ES-I3 (cell line): ENCODE measurements around the gene CCR7.
"Not testable (repeated sequence)": the region's sequence is repeated elsewhere in the genome, so short reads cannot be mapped to it uniquely, and the experiment has no call there.

Source experiments
- H3K36me3 ChIP-seq: 2 replicates; pipeline ENCODE4 v1.6.1; 2013; ENCODE audit warnings: mild to moderate bottlenecking, low read length, control low read depth, moderate library complexity; ENCODE audit not compliant: insufficient read depth
- H3K4me1 ChIP-seq: 2 replicates; pipeline ENCODE4 v1.6.1; 2013; ENCODE audit warnings: mild to moderate bottlenecking, control low read depth, low read length; ENCODE audit not compliant: insufficient read depth
- H3K9ac ChIP-seq: 2 replicates; pipeline ENCODE4 v1.6.1; 2013; ENCODE audit warnings: low read depth, mild to moderate bottlenecking, low read length, moderate library complexity
- H3K9me3 ChIP-seq: 2 replicates; pipeline ENCODE4 v1.6.1; 2013; ENCODE audit warnings: mild to moderate bottlenecking, low read length, moderate library complexity; ENCODE audit not compliant: control insufficient read depth, insufficient read depth

Gene CCR7

DNA sequence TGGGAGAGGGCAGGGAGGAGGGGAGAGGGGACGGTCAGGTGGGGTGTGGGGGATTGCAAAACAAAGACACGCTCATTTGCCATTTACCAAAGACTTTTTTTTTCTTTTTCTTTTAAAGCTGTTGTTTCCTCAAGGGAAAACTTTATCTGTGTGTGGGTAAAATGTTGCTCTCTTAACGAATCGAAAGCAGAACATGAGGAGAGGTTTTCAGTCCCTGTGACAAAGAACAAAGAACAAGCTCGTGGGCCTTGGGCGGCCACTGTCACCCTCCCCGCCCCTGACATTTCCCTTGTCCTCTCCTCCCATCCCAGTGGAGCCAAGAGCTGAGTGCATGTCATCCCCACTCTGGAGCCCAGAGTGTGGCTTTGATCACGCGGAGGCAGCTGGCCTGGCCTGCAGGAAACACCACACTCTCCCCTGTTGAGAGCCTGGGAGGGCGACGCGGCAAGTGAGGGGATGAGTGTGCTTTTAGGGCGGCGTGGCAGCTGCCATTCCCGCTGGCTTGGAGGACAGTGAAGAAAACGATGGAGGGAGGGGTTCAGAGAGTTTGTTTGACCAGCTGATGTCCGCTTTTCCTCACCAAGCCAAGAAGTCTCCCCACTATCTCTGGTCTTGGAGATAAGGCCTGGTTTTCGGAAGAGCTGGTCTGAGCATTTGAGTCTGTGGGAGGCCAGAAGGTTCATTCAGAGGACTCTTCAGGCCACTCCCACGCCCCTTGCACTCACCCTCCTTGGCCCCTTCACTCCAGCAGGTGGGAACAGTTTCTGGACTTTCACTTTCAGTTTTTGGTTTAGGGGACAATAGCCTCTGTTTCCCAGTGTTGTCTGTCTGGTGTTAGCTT is 11.4 kb downstream of the CCR7 start:
- peaks cover 19% of the 10 kb centered on the region for H3K4me1 ChIP-seq
- no peaks in the 10 kb centered on the region for H3K9me3 ChIP-seq
- no peak overlapping the region for H3K9ac ChIP-seq
- H3K36me3 ChIP-seq, result no peaks in the 10 kb centered on the region

DNA sequence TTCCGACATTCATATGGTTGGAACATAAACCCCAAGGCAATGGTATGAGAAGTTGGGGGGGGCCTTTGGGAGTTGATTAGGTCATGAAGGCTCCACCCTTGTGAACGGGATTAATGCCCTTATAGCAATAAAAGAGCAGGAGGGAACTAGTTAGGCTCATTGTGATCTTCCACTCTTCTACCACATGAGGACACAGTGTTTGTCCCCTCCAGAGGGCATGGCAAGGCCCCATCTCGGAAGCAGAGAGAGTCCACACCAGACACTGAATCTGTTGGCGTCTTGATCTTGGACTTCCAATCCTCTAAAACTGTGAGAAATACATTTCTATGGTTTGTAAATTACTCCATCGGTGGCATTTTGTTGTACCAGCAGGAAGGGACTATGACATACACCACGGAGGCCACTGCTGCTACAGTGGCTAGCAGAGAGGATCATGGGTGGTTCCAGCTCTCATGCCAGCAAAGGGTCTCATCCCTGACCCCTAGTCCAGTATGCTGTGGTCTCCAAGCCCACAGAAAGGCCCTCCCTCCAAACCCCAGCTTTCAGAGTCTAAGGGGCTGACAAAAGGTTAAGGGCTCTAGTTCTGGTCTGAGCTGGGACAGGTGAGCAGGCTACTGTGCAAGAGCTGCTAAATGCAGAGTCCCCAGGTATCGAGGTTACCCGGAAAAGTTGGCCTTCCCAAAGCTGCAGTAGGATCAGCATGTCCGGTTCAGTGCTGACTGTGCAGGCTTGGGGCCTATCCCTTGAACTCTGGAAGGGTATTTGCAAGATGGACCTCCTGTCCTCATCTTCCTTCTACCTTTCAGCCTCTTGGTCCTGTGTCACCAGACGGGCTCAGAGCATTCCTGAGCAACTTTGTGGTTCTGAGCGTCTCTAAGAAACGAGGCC is 12.2 kb downstream of the CCR7 start:
- Histone ChIP-seq H3K9ac (no peak overlapping the region), H3K4me1 (peaks cover 24% of the 10 kb centered on the region), H3K36me3 (no peaks in the 10 kb centered on the region)

DNA sequence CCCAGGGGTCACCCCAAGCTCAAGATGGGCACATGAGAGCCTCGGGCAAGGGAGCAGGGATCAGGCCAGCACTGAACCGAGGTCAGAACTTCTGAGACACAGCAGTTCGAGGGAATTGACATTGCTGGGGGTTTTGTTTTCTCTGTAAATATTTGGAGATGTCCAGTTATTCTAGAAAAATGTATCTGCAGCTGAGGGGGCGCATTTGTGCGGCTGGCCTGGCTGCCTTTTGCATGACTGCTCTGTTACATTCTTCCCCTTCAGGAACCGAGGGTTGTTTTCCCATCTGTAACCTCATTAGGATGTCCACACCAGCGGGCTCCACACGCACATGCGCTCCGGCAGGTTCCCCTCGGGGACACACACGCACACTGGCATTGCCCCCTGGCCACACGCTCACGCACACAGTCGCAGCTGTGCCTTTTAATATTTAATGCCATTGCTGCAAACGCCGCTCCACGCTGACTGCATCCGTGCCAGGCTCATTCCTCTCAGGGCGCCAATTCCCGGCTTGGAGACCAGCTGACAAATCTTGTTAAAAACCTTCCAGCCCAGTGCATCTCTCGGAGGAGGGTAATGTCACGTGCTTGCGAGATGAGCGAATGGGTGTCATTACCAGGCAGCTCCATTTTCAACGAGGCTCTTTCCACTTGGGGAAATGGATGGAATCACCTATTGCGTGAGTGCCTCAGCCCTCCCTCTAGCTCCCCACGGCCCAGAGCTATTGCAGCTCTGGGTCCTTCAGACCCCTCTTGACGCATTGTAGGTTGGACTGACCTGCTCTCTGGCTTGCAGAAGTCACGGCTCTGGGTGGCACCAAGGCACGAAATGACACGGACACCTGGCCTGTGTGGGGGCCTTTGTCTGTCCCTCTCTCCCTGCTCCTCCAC is 13.1 kb downstream of the CCR7 start:
- H3K36me3 ChIP-seq, result no peaks in the 10 kb centered on the region
- H3K9ac ChIP-seq, result no peak overlapping the region
- no peaks in the 10 kb centered on the region for H3K9me3 ChIP-seq
- H3K4me1 ChIP-seq, result peaks cover 24% of the 10 kb centered on the region

More for the DNA sequence above, 12.2 kb downstream of the CCR7 start:
- H3K9me3 ChIP-seq, result no peaks in the 10 kb centered on the region

DNA sequence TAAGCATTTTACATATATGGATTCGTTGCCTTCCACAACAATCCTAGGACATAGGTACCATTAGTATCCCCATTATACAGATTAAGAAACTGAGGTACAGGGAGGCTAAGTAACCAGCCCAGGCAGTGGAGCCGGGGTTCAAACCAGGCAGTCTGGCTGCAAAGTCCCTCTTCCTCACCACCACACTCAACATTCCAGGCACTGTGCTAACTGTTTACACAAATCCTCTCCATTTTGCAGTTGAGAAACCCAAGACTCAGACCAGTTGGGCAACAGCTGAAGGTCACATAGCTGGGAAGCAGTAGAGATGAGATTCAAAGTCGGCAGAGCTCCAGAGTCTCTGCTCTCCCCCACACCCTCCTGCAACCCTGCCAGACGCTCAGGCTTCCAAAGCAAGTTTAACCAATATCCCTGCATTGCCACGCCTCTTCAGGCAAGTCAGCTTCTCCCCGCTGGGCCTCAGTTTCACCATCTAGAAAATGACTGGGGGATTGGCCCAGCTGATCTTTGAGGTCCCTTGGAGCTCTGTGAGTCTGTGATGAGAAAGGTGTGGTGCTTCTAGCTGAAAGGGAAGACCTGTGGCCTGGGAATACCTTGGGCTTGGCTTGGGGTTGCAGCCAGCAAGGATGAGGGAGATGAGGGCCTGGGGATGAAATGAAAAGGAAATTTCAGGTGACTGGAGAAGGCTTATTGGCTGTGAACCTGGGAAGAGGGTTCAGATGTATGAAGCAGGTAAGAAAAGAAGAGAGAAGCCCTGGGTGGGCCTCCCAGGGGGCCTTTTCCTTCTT is 14.0 kb downstream of the CCR7 start:
- no peaks in the 10 kb centered on the region for H3K36me3 ChIP-seq
- no peak overlapping the region for H3K9ac ChIP-seq
- H3K9me3 ChIP-seq, result no peaks in the 10 kb centered on the region
- peaks cover 21% of the 10 kb centered on the region for H3K4me1 ChIP-seq

DNA sequence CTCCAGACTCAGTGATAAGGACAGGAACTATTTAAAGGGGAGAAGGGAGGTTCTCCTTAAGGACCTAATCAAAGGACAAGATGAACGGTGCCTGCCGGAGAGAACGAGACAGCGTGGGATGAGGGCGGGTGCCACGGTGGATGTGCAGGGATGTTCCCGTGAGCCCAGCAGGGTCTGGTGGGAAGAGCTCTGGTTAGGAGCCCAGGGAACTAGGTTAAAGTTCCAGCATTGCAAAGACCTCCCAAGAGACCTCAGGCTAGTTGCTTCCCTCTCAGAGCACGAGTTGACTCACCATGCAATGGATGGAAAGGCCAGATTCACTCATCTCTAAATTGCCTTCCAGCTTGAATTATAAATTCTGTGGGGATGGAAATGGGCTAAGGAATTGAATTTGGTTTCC is 14.7 kb downstream of the CCR7 start:
- Histone ChIP-seq H3K36me3 (no peaks in the 10 kb centered on the region), H3K9me3 (no peaks in the 10 kb centered on the region), H3K4me1 (peaks cover 23% of the 10 kb centered on the region), H3K9ac (no peak overlapping the region)

DNA sequence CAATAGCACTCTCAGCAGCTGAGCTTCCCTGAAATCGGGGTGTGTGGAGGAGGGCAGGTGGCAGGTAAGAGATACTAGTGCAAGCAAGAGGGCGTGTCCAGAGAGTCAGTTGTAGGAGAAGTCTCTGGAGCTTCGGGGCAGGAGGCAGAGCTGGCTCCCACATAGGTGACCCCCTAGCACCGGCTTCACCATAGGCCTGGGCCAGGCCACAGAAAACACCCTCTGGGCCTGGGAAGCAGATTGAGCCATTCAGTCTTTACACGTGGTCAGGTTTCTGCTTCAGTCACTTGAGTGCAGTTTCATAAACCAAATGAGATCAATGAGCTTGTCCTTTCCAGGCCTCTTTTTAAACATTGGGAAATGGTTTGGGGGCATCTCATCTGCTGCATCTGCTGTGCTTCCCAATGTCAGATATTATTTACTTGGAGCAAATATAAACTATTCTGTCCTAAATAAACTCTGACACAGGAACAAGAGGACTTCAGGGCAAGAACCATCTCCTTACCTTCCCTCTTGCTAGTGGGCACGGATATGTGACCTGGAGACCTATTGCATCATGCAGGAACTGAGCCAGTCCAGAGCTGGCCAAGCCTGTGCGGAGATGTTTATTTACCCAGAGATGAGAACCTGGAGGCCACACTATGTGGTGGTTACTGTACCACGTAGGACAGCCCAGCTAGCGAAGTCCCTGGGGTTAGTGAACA is 16.1 kb downstream of the CCR7 start:
- peaks cover 25% of the 10 kb centered on the region for H3K4me1 ChIP-seq
- no peaks in the 10 kb centered on the region for H3K9me3 ChIP-seq
- no peaks in the 10 kb centered on the region for H3K36me3 ChIP-seq
- H3K9ac ChIP-seq, result no peak overlapping the region

DNA sequence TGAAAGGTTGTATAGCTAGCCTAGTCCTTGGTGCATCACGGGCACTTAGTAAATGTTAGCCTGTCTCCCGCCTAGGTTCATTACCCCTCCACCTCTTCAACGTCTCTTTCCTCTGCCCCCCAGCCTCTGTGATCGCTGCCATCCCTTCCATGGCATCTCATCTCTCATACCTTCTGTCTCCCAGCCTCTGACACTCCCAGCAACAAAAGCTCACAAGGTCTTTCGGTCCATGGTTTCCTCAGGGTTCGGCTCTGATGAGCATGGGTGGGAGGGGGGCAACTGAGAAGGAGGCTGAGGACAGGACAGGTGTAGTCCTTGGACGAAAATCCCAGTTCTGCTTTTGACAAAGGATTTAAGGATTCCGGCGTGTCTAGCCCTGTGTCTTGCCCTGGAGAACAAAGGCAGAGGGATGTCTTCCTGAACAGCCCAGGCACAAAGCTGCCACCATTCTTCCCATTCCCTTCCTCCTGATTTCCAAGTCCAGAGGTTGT is 16.7 kb downstream of the CCR7 start:
- H3K9ac ChIP-seq, result no peak overlapping the region

DNA sequence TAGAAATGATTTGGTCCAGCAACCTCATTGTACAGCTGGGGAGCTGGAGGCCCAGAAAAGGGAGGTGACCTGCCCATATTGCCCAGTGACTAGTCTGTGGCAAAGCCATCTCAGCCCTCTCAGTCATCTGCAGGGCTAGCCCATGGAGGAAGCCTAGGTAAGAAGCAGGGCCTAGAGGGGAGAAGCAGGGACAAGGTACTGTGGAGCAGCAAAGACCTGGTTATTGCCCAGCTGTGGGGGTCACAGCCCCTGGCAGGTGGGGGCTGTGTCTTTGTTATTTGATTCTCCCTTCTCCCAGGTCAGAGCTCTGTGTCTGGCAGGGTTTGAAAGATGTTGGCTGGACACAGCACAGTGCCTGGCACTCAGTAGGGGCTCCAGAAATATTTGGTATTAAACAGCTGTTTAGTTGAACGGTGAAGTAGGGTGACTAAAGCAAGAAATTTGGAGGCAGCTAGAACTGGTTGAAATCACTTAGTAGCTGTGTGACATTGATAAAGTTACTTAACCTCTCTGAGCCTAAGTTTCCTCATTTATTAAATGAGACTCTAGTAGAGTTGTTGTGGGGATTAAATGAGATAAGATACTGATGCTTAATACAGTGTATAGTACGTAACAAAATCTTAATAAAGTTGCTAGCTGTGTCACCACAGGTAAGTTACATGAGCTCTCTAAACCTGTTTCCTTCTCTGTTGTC is 17.3 kb downstream of the CCR7 start:
- H3K4me1 ChIP-seq, result peaks cover 17% of the 10 kb centered on the region
- H3K9ac ChIP-seq, result no peak overlapping the region
- no peaks in the 10 kb centered on the region for H3K36me3 ChIP-seq
- H3K9me3 ChIP-seq, result no peaks in the 10 kb centered on the region

More for the DNA sequence above, 16.7 kb downstream of the CCR7 start:
- H3K36me3 ChIP-seq, result no peaks in the 10 kb centered on the region
- H3K4me1 ChIP-seq, result peaks cover 20% of the 10 kb centered on the region
- no peaks in the 10 kb centered on the region for H3K9me3 ChIP-seq

DNA sequence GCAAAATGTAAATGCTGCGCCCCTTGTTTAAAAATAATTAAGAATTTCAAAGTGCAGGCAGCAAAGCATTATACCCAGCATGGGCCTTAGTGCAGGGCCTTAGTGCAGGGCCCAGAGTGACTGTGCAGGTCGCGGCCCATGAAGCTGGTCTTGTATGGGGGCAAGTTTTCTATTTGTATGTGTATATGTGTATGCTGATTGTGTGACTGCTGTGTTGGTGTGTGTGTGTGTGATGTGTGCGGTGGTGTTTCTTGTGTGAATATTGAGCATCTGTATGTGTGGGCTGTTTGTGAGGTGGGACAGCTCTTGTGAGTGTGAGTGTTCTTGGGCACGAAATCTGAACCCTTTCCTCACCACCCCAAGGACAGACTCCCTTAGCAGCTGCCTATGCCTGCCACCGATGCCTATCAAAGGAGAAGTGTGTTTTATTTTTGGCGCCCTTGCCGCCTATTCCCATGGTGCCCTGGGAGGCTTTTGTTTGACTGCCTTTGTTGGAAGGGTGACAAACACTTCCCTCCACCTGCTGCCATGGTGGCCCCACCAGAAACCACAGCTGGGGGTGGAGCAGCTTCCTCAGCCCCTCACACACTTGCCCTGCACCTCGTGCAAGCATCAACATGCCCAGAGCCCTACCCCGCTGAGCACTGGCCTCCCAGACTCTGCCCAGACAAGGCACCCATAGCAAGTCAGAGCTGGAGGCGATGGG is 18.0 kb downstream of the CCR7 start:
- no peak overlapping the region for H3K9ac ChIP-seq
- peaks cover 17% of the 10 kb centered on the region for H3K4me1 ChIP-seq
- no peaks in the 10 kb centered on the region for H3K36me3 ChIP-seq
- no peaks in the 10 kb centered on the region for H3K9me3 ChIP-seq

DNA sequence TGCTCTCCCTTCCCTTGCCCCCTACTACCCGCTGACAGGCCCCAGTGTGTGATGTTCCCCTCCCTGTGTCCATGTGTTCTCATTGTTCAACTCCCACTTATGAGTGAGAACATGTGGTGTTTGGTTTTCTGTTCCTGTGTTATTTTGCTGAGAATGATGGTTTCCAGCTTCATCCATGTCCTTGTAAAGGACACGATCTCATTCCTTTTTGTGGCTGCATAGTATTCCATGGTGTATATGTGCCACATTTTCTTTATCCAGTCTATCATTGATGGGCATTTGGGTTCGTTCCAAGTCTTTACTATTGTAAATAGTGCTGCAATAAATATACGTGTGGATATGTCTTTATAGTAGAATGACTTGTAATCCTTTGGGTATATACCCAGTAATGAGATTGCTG is 18.8 kb downstream of the CCR7 start:
- H3K9ac ChIP-seq, H3K9me3 ChIP-seq, H3K36me3 ChIP-seq: not testable (repeated sequence)
- peaks cover 17% of the 10 kb centered on the region for H3K4me1 ChIP-seq

DNA sequence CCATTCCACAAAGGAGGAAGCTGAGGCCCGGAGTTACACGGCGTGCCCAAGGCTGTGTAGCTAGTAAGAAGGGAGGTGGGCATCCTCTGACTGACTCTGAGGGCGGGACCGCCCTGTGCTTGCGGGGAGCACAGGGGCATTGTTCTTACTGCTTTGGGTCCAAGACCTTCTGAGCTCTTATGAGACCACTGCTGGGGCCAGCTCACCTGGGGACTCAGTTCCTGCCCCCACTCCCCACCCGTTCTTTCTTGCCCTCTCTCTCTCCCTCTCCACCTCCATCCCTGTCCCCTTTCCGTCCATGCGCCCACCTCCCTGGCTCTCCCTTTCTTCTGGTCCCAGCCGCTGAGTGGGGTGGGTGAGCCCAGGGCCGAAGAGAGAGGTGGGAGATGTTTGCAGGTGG is 19.6 kb downstream of the CCR7 start:
- no peaks in the 10 kb centered on the region for H3K9me3 ChIP-seq
- peaks cover 17% of the 10 kb centered on the region for H3K4me1 ChIP-seq

More for the DNA sequence above, 19.6 kb downstream of the CCR7 start:
- Histone ChIP-seq H3K9ac (no peak overlapping the region), H3K36me3 (no peaks in the 10 kb centered on the region)
